AG09309 (cell line): ENCODE measurements around the gene FOSB.
A peak's percentile ranks its signal among the peaks of the same experiment; 100 is the strongest.

Experiments
- DNase-seq: peaks from one replicate; pipeline ENCODE4 v3.0.0-alpha.2; 2010; ENCODE audit warnings: low read depth
- H3K4me3 ChIP-seq: 2 replicates; pipeline ENCODE4 v1.5.1; 2011; ENCODE audit warnings: mild to moderate bottlenecking, low read depth, low read length, moderate library complexity; ENCODE audit not compliant: control insufficient read depth
- CTCF ChIP-seq: IDR thresholded peaks from 2 replicates; pipeline ENCODE4 v1.5.1; 2011; ENCODE audit warnings: mild to moderate bottlenecking, low read depth, low read length, inconsistent platforms; ENCODE audit not compliant: insufficient read depth, control insufficient read depth; ENCODE audit errors: missing control alignments

Gene FOSB

GRCh38 chr19:45467456-45468158, at the start of gene FOSB:
Gene FOSB, plus strand, starts transcription at chr19:45467996. Its CDS starts 591 bp downstream, at chr19:45468587.
- no peak for DNase-seq
- TF ChIP-seq CTCF = no peak
- H3K4me3 ChIP-seq = peak within 1 kb of the TSS; percentile 78

GRCh38 chr19:45418802-45419201, 49.0 kb upstream of the FOSB start:
- no peak for TF ChIP-seq CTCF
- no peak for DNase-seq
- H3K4me3 ChIP-seq = no peak overlapping the region

DNA sequence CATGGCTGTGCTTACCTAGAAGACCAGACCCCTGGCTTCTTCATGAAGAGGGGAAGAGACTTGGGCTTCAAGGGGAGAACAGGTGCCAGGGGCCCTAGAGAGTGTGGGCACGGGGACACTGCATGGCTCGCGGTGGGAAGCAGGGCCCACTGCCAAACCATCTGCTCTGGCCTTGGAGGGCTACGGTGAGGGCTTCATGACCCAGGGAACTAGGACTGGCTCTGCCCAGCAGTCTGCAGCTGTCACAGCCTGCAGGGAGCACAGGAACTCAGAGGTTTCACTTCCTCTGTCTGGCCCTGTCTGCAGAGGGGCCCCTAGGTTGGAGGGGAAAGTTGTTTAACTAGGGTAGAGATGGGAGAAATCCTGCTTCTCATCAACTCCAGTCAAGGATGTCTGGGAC, 48.4 kb upstream of the FOSB start:
- DNase-seq = no peak
- no peak overlapping the region for H3K4me3 ChIP-seq
- no peak for TF ChIP-seq CTCF

GRCh38 chr19:45419895-45420294, 47.9 kb upstream of the FOSB start:
- no peak for TF ChIP-seq CTCF
- DNase-seq = no peak
- no peak overlapping the region for H3K4me3 ChIP-seq

- no peak for DNase-seq
- no peak for TF ChIP-seq CTCF
- H3K4me3 ChIP-seq = no peak overlapping the region
These were observed 47.4 kb upstream of the FOSB start for GRCh38 chr19:45420356-45420755.

DNA sequence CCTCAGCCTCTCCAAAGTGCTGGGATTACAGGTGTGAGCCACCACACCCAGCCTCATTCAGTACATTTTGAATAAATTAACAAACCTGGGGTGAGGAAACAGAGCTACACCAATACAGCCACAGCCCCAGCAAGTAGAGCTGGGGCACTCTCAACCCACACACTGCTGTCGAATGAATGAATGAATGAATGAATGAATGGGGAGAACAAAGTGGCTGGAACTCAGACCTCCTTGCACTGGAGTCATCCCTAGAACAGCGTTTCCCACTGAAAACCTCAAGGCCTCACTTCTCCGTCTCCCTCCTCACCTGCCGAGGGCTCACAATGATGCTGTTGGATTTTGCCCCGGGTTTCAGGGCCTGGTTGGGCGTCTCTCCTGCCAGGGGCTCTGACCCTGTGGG, 46.9 kb upstream of the FOSB start:
- no peak overlapping the region for H3K4me3 ChIP-seq
- no peak for TF ChIP-seq CTCF
- DNase-seq = no peak
